A549 (cell line): ENCODE data around the gene ENPP7. TPM values are rescaled to one million over a fixed set of nuclear protein-coding genes. Genes with fewer than 3 reads are reported as not detected.
A peak's percentile ranks its signal among the peaks of the same experiment; 100 is the strongest.

Experiments used
- ATAC-seq, 2 experiments: fragments of 200-7000 bp in 1 of 2; fragments of >200 bp in 1 of 2; cut with Nextera tagmentation in 1 of 2; cut with Tn5 transposase in 1 of 2; 3 replicates each; pipeline versions ENCODE4 v1.8.0 to v1.9.1; 2018 to 2020; ENCODE audit warnings: mild to moderate bottlenecking in 1 of 2, moderate library complexity in 1 of 2
- CTCF ChIA-PET: fragments of 300-600 bp; sonication (Branson Sonifier 250); formaldehyde crosslinking; extraction: SDS; loops from one replicate; lab custom pipeline; 2021; ENCODE audit warnings: antibody characterized with exemption, inconsistent platforms; lab: Yijun Ruan, JAX
- POLR2A ChIA-PET: fragments of 350-600 bp; formaldehyde crosslinking; extraction: SDS; loops from one replicate; lab custom pipeline; 2021; ENCODE audit warnings: antibody characterized with exemption, inconsistent platforms; lab: Yijun Ruan, JAX
- DNase-seq, 2 experiments: peaks; one replicate each; pipeline versions ENCODE4 v3.0.0 to v3.0.0-alpha.2; 2011 to 2016; ENCODE audit warnings: low read depth in 1 of 2, low spot score in 1 of 2
- FAIRE-seq: peaks from 2 replicates; lab custom pipeline; 2011; peaks lifted over from hg19 to GRCh38; lab: Jason Lieb, UNC
- H3K27ac ChIP-seq, 2 experiments: fragments of >200 bp; sonication (Bioruptor Twin); formaldehyde crosslinking; 3 replicates each; pipeline ENCODE4 v1.5.1; 2016 to 2017
- H3K4me1 ChIP-seq: fragments of >200 bp; sonication (Bioruptor Twin); formaldehyde crosslinking; 3 replicates; pipeline ENCODE4 v1.6.1; 2016
- H3K4me2 ChIP-seq: fragments of >200 bp; sonication (Bioruptor Twin); formaldehyde crosslinking; 3 replicates; pipeline ENCODE4 v1.6.1; 2016
- H3K4me3 ChIP-seq: fragments of >200 bp; sonication (Bioruptor Twin); formaldehyde crosslinking; 3 replicates; pipeline ENCODE4 v1.5.1; 2016
- H3K9me3 ChIP-seq: fragments of >200 bp; sonication (Bioruptor Twin); formaldehyde crosslinking; 3 replicates; pipeline ENCODE4 v1.6.1; 2016
- BHLHE40 ChIP-seq: IDR thresholded peaks from 2 replicates; pipeline ENCODE4 v1.6.1; 2012; ENCODE audit warnings: low read depth, low read length, inconsistent platforms
- CEBPB ChIP-seq, 2 experiments: fragments of >200 bp in 1 of 2; sonication (Bioruptor Twin) in 1 of 2; formaldehyde crosslinking in 1 of 2; IDR thresholded peaks; 2 replicates each; pipeline ENCODE4 v1.6.1; 2012 to 2016
- EP300 ChIP-seq, 2 experiments: fragments of >200 bp; sonication (Bioruptor Twin); formaldehyde crosslinking; IDR thresholded peaks; 2 replicates in 1 of 2; 3 replicates in 1 of 2; pipeline ENCODE4 v1.6.1; 2016 to 2017
- ESRRA ChIP-seq: fragments of 150-350 bp; IDR thresholded peaks from 2 replicates; pipeline ENCODE4 v1.6.1; 2014; ENCODE audit warnings: mild to moderate bottlenecking, low read length, borderline replicate concordance
- FOXS1 ChIP-seq: fragments of 250-450 bp; sonication (Bioruptor Pico); IDR thresholded peaks from 2 replicates; pipeline ENCODE4 v1.5.0; 2020; ENCODE audit warnings: mild to moderate bottlenecking, moderate library complexity
- KDM1A ChIP-seq: fragments of 200-600 bp; sonication (generic); IDR thresholded peaks from 2 replicates; pipeline ENCODE4 v1.6.1; 2016; ENCODE audit warnings: low read depth, mild to moderate bottlenecking
- NPAS2 ChIP-seq: fragments of 250-450 bp; sonication (Bioruptor Pico); IDR thresholded peaks from 2 replicates; pipeline ENCODE4 v1.8.0; 2022; ENCODE audit warnings: mild to moderate bottlenecking, moderate library complexity, borderline replicate concordance
- NR3C1 ChIP-seq: fragments of >200 bp; sonication (Bioruptor Twin); formaldehyde crosslinking; IDR thresholded peaks from 3 replicates; pipeline ENCODE4 v1.6.1; 2017
- RAD21 ChIP-seq, 2 experiments: fragments of >200 bp in 1 of 2; sonication (Bioruptor Twin) in 1 of 2; formaldehyde crosslinking in 1 of 2; IDR thresholded peaks in 1 of 2; conservative IDR thresholded peaks in 1 of 2; 2 replicates in 1 of 2; 3 replicates in 1 of 2; pipeline ENCODE4 v1.6.1; 2012 to 2018; ENCODE audit warnings: inconsistent platforms in 1 of 2
- RCOR1 ChIP-seq: fragments of 150-350 bp; IDR thresholded peaks from 2 replicates; pipeline ENCODE4 v1.6.1; 2014; ENCODE audit warnings: antibody characterized with exemption, low read length, low read depth
- SMC3 ChIP-seq: fragments of >200 bp; sonication (Bioruptor Twin); formaldehyde crosslinking; IDR thresholded peaks from 3 replicates; pipeline ENCODE4 v1.6.1; 2018; ENCODE audit warnings: inconsistent platforms
- SREBF2 ChIP-seq: fragments of 450-650 bp; IDR thresholded peaks from 2 replicates; pipeline ENCODE4 v1.6.1; 2014; ENCODE audit warnings: mild to moderate bottlenecking, moderate library complexity
- ZFP36 ChIP-seq: fragments of 450-650 bp; IDR thresholded peaks from 2 replicates; pipeline ENCODE4 v1.6.1; 2014; ENCODE audit warnings: borderline replicate concordance; ENCODE audit not compliant: partially characterized antibody
- ZNF302 ChIP-seq: fragments of 250-450 bp; sonication (Bioruptor Pico); IDR thresholded peaks from 2 replicates; pipeline ENCODE4 v1.9.0; 2021; ENCODE audit warnings: inconsistent platforms, mild to moderate bottlenecking, moderate library complexity
- WGBS: methylation state at CpG from one replicate; pipeline ENCODE4 v1.1.6; 2017; ENCODE audit errors: missing lambda C conversion rate; 5-methylcytosine and 5-hydroxymethylcytosine counted together
- polyA plus RNA-seq, 4 experiments: library from polyadenylated mRNA; depleted of rRNA in 3 of 4; stranded (reverse); fragments of >200 nt; fragmentation: RNase III in 1 of 4; extraction: RNeasy Plus Mini Kit Qiagen cat#74134 plus additional on column Dnase treatment in 1 of 4; gene quantifications; 2 replicates in 3 of 4; 3 replicates in 1 of 4; pipeline ENCODE4 v1.2.3, GENCODE V29; 2011 to 2017
- TF ChIP-seq, protein P1 (sequence below): IDR thresholded peaks from 2 replicates; pipeline ENCODE4 v1.6.1; 2012
- TF ChIP-seq, protein P2 (sequence below): fragments of >200 bp; sonication (Bioruptor Twin); formaldehyde crosslinking; IDR thresholded peaks from 3 replicates; pipeline ENCODE4 v1.5.1; 2016

The ENPP7 gene
- polyA plus RNA-seq, 2 of the 4 experiments (the other 2 are of a cell fraction), result not detected

DNA sequence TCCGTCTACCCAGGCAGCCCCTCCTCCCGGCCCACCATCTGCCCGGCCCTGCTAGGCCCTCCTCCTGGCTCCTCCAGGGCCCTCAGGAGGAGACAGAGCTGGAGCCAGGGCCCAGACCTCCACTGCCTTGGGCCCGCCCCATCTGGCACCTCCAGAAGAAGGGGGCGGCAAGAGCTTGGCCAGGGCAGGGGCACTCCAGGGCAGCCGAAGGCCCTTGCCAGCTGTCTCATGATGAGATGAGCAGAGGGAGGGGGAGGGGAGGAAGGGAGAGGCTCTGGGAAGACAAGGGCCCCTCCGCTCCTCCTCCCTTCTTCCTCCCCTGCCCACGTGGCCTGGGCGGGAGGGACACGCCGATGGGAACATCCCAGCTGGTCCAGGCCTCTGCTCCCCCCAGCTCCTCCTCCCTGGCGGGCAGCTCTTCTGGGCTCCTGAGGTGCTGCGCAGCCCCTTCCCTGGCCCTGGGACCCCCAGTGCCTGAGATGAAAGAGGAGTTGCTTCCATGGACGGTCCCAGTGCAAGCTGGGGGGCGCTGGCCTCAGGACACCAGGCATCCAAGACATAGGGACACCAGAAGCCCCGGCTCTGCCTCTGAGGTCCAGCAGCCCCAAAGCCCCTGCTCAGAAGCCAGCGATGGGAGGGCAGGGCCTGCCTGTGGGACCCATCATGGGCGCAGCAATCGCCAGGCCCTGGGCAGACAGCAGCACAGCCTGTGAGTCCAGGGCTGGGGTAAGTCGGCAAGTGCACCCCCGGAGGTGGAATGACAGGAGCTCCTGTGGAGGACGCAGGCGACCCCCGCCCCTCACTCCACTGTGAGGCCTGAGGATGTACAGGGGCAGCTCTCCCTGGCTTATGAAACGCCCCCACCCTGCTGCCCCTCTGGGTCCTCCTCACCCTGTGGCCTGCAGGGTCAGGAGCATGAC, 23.6 kb upstream of the ENPP7 start:
- DNase-seq, result peak in 1 of 2 experiments; percentile 67
- POLR2A ChIA-PET, result no interaction called here
- Histone ChIP-seq H3K27ac (peak overlapping the region; percentile 63 to 77), H3K4me1 (peaks cover 17% of the 10 kb centered on the region), H3K9me3 (no peaks in the 10 kb centered on the region), H3K4me3 (no peak overlapping the region)
- peak; percentile 18 to 42; a peak in 4 of 6 replicates for ATAC-seq
- no peak for FAIRE-seq
- CTCF ChIA-PET, result interaction anchor here (0.6 to 5.8 kb wide), 29 partner anchors 11 to 689 kb away, joined by 3 to 73 read pairs (median 5); partner anchors contain the start of gene RBFOX3
- WGBS, result 79% methylated on average over 20 of the region's 25 CpGs
- TF ChIP-seq, protein P1, sequence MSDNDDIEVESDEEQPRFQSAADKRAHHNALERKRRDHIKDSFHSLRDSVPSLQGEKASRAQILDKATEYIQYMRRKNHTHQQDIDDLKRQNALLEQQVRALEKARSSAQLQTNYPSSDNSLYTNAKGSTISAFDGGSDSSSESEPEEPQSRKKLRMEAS, result 0 out of 2 replicates have a peak, but pooled peaks have one; percentile 25
- TF ChIP-seq FOXS1 (CRISPR knock-in tag), result no peak
- TF ChIP-seq, all 56 proteins: peak for 1
- H3K4me2 ChIP-seq, result peak overlapping the region; percentile 32; the same call in 1 of the 3 replicates

DNA sequence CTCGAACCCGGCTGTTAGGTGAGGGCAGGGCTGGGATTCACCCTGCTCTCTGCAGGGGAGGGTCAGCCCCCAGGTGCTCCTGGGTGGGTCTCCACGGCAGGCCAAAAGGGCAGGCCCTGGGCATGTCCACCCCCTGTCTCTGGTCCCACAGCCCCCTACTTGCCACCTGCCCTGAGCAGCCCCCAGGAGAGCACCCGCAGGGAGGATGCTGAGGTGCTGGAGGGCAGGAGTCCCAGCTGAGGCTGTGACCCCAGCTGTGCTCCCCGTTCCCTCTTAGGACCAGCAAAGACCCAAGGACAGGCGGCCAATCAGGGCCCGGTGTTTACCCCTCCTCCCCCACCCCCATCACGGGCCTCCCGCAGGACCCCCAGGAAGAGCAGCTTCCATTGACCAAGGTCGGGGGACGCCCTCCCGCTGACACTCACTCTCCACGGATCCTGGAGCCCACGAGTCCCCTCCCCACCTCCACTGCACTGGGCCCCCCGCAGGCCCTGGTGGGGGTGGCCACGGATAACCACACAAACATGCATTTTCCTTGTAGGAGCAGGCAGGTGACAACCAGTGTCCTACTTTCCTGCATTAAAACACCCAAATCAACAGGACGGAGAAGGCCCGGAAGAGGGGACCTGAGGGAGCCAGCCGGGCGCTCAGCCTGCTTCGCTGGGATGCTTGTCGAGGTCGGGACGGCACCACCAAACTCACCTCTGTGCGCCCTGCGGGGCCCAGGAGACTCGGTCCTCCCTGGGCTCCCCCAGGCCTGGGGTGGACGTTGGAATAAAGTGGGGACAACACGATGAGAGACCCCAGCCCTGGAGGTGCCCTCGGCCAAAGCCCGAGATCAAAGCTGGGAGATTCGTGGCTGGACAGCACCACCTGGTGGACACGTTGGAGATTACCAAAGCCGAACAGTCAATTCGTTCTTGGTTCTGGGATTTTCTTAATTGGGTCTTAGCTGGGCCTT, 22.5 kb upstream of the ENPP7 start:
- TF ChIP-seq, protein P2, sequence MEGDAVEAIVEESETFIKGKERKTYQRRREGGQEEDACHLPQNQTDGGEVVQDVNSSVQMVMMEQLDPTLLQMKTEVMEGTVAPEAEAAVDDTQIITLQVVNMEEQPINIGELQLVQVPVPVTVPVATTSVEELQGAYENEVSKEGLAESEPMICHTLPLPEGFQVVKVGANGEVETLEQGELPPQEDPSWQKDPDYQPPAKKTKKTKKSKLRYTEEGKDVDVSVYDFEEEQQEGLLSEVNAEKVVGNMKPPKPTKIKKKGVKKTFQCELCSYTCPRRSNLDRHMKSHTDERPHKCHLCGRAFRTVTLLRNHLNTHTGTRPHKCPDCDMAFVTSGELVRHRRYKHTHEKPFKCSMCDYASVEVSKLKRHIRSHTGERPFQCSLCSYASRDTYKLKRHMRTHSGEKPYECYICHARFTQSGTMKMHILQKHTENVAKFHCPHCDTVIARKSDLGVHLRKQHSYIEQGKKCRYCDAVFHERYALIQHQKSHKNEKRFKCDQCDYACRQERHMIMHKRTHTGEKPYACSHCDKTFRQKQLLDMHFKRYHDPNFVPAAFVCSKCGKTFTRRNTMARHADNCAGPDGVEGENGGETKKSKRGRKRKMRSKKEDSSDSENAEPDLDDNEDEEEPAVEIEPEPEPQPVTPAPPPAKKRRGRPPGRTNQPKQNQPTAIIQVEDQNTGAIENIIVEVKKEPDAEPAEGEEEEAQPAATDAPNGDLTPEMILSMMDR, result peak; percentile 96
- peak; percentile 93 for TF ChIP-seq SMC3
- TF ChIP-seq RAD21 (conservative IDR thresholded peaks at IDR 0.05 in 1 of 2, IDR thresholded peaks at IDR 0.05 in 1 of 2), result peak; percentile 96 to 97
- no peak for TF ChIP-seq BHLHE40
- no peak for TF ChIP-seq ZFP36
- H3K4me2 ChIP-seq, result peak overlapping the region; percentile 81
- H3K27ac ChIP-seq, result peak overlapping the region; percentile 63 to 77; a peak in 5 of 6 replicates
- no peaks in the 10 kb centered on the region for H3K9me3 ChIP-seq
- no peak overlapping the region for H3K4me3 ChIP-seq
- DNase-seq (peak; percentile 66 to 71), FAIRE-seq (peak; percentile 98), ATAC-seq (peak; percentile 58 to 80)
- H3K4me1 ChIP-seq, result peaks cover 17% of the 10 kb centered on the region
- 42% methylated on average over 26 of the region's 35 CpGs for WGBS
- ChIA-PET CTCF (interaction anchor here (0.6 to 5.8 kb wide), 62 partner anchors 10 to 1208 kb away, joined by 3 to 73 read pairs (median 4); partner anchors contain the start of genes ENGASE and RBFOX3), POLR2A (no interaction called here)

DNA sequence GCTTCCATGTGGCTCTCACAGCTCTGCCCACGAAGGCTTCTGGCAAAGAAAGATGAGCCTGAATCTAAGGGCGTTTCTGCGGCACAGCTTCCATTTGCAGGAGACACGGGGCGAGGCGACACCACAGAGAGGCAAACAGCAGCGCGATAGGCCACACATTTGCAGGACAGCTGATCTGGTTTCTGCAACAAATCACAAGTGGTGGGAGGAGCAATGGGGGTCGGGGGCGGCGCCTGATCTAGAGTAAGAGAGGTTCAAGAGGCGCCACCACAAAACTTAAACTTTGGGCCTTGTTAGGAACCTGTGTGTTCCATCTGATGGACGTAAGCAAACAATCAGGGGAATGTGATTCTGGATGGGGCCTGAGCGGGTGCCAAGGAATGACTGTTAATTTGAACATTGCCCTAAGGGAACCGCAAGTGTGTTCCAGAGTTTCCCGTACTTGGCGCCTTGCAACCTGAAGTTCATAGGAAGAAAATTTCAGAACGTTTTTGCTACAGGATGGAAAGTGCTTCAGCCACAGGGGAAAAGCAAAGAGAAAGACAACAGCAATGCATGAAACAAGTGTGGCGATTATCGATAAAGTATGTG, 18.9 kb upstream of the ENPP7 start:
- peaks cover 22% of the 10 kb centered on the region for H3K4me1 ChIP-seq
- no peak overlapping the region for H3K4me2 ChIP-seq
- no peak for ATAC-seq
- no peaks in the 10 kb centered on the region for H3K9me3 ChIP-seq
- H3K27ac ChIP-seq, result no peak overlapping the region
- POLR2A ChIA-PET, result no interaction called here
- DNase-seq, result no peak
- 82% methylated on average over 20 of the region's 20 CpGs for WGBS
- TF ChIP-seq SREBF2, result no peak
- TF ChIP-seq NR3C1, result no peak
- no peak for TF ChIP-seq NPAS2 (CRISPR knock-in tag)
- TF ChIP-seq RCOR1, result no peak
- TF ChIP-seq KDM1A, result no peak
- TF ChIP-seq CEBPB (IDR thresholded peaks at IDR 0.05), result no peak
- TF ChIP-seq ESRRA, result no peak
- TF ChIP-seq ZNF302, result no peak
- no peak for TF ChIP-seq EP300 (IDR thresholded peaks at IDR 0.05)
- CTCF ChIA-PET, result interaction anchor here (0.7 to 1.7 kb wide), 7 partner anchors 40 to 666 kb away, joined by 3 to 5 read pairs (median 4); no protein-coding TSS in a partner anchor
- FAIRE-seq, result peak; percentile 32
- H3K4me3 ChIP-seq, result no peak overlapping the region
